Right cardiac atrium (tissue), 5 donors: ENCODE measurements around the gene FUT7. TPM values are rescaled to one million over a fixed set of nuclear protein-coding genes. Genes with fewer than 3 reads are reported as not detected.
A peak's percentile ranks its signal among the peaks of the same experiment; 100 is the strongest.

Source experiments
- ATAC-seq, 2 donors: fragments of 200-7000 bp; cut with Tn5 transposase; one replicate each; pipeline versions ENCODE4 v1.8.0 to v1.9.1; 2020; ENCODE audit warnings: moderate library complexity in 2 of 2, mild to moderate bottlenecking in 1 of 2
- DNase-seq, 3 donors: peaks; one replicate each; pipeline ENCODE4 v3.0.0-alpha.2; 2020
- H3K27ac ChIP-seq: one replicate; pipeline ENCODE4 v1.5.1; 2013; ENCODE audit warnings: mild to moderate bottlenecking, low read length, control low read depth, moderate library complexity
- H3K27me3 ChIP-seq: one replicate; pipeline ENCODE4 v1.6.1; 2013; ENCODE audit not compliant: control insufficient read depth, insufficient read depth
- H3K4me1 ChIP-seq: one replicate; pipeline ENCODE4 v1.6.1; 2013; ENCODE audit warnings: low read length; ENCODE audit not compliant: control insufficient read depth, insufficient read depth
- H3K4me3 ChIP-seq: one replicate; pipeline ENCODE4 v1.5.1; 2013; ENCODE audit warnings: low read length, control low read depth
- H3K9me3 ChIP-seq: one replicate; pipeline ENCODE4 v1.6.1; 2013; ENCODE audit warnings: low read length; ENCODE audit not compliant: control insufficient read depth
- WGBS: extraction: QIAGEN DNeasy Blood & Tissue Kit; methylation state at CpG from one replicate; pipeline ENCODE4 v1.1.7; 2013; 5-methylcytosine and 5-hydroxymethylcytosine counted together
- intact Hi-C, 4 donors: fragments of 100-400 bp; cut with DNase I; formaldehyde crosslinking; loops; one replicate each; pipeline versions ENCODE4 v1.11.0 to v1.14.0; 2022 to 2023
- polyA plus RNA-seq: library from polyadenylated mRNA; stranded (reverse); fragments of 200-250 nt; gene quantifications from one replicate; pipeline ENCODE4 v1.2.3, GENCODE V29; 2013
- total RNA-seq, 4 donors: library from RNA; stranded (reverse); fragmentation: NEBNext Ultra II Directional; extraction: Animal tissue kit (Norgen Biotek cat#: 25700); gene quantifications; one replicate each; pipeline ENCODE4 v1.2.1, GENCODE V29; 2021
- donor health status: healthy with polysubstance abuse.
- donor health status: DM: no; HTN: yes; CAD: no.
- donor health status: DM: no; HTN: no; CAD: no.
- donor health status: DM: no; HTN: yes; CAD: no; lungs with severe emphysema.
- donor health status: DM: yes; HTN: yes; CAD: no.

Gene FUT7
- total and polyA plus RNA-seq, 5 donors: 0.07 to 0.24 (median 0.14) TPM; not detected in 1

DNA sequence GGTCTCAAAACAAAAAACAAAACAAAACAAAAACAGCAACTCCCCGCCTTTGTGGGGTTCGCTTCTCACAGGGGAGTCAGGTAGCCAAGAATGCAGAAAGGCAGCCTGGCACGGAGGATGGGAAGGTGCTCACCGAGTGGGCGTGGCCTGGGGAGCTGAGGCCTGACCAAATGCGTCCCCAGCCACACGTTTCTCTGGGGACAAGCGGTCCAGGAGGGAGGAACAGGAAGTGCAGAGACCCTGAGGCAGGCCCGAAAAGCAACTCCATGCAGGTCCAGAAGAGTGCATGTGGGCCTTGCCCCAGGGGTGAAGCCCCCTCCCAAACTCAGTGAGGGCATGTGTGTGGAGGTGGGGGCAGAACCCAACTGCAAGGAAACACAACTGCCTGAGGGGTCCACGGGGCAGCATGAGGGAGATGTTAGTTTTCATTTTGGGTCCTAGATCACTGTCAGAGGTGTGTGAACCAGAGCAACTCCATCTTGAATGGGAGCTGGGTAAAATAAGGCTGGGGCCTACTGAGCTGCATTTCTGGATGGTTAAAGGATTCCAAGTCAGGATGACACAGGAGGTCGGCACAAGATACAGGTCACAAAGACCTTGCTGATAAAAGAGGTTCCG lies 42.9 kb upstream of the FUT7 start:
- Histone ChIP-seq H3K27me3 (no peaks in the 10 kb centered on the region), H3K27ac (no peak overlapping the region), H3K4me1 (no peaks in the 10 kb centered on the region), H3K9me3 (no peaks in the 10 kb centered on the region), H3K4me3 (no peak overlapping the region)
- intact Hi-C loops: no loop called here
- peak in 2 of 3 donors; percentile 48 to 50 for DNase-seq
- WGBS: 85% methylated on average over 12 of the region's 12 CpGs
- ATAC-seq: no peak

GRCh38 chr9:137073992-137074399 lies 42.1 kb upstream of the FUT7 start:
- H3K9me3 ChIP-seq: no peaks in the 10 kb centered on the region
- H3K27ac ChIP-seq: no peak overlapping the region
- WGBS: 88% methylated on average over 8 of the region's 8 CpGs
- DNase-seq (peak in 1 of 3 donors; percentile 16), ATAC-seq (no peak)
- no peaks in the 10 kb centered on the region for H3K27me3 ChIP-seq
- no peaks in the 10 kb centered on the region for H3K4me1 ChIP-seq
- no peak overlapping the region for H3K4me3 ChIP-seq
- intact Hi-C loops: no loop called here

DNA sequence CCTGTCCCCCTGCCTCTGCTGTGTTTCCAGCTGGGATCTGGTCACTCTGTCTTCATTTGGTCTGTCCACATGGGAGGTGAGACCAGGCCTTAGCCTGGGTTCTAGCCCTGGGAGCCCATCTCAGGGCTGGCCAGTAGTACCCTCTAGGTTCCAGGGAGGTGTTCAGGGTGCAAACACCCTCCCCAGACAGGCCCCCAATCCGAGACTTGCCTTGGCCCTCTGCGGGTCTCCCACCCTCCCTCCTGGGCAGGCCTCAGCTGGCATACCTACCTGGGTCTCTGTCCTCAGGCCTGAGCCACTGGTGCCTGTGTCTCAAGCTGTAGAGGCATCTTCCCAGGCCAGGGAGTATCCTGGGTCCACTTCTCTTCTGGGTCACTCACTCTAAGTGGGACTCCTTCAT lies 39.4 kb upstream of the FUT7 start:
- no peaks in the 10 kb centered on the region for H3K9me3 ChIP-seq
- H3K27me3 ChIP-seq: no peaks in the 10 kb centered on the region
- no peak overlapping the region for H3K4me3 ChIP-seq
- no peak overlapping the region for H3K27ac ChIP-seq
- 93% methylated on average over 2 of the region's 2 CpGs for whole genome bisulfite sequencing
- peak in 1 of 2 donors; percentile 1 for ATAC-seq
- H3K4me1 ChIP-seq: no peaks in the 10 kb centered on the region
- DNase-seq: peak in 2 of 3 donors; percentile 47 to 52
- intact Hi-C loops: no loop called here

GRCh38 chr9:137070906-137071275 lies 39.0 kb upstream of the FUT7 start:
- no peaks in the 10 kb centered on the region for H3K4me1 ChIP-seq
- DNase-seq (peak; percentile 67 to 89 (median 87)), ATAC-seq (peak; percentile 42 to 47)
- no peaks in the 10 kb centered on the region for H3K27me3 ChIP-seq
- peak overlapping the region; percentile 48 for H3K4me3 ChIP-seq
- intact Hi-C loops: no loop called here
- WGBS: 13% methylated on average over 6 of the region's 6 CpGs
- no peaks in the 10 kb centered on the region for H3K9me3 ChIP-seq
- H3K27ac ChIP-seq: peak overlapping the region; percentile 49

DNA sequence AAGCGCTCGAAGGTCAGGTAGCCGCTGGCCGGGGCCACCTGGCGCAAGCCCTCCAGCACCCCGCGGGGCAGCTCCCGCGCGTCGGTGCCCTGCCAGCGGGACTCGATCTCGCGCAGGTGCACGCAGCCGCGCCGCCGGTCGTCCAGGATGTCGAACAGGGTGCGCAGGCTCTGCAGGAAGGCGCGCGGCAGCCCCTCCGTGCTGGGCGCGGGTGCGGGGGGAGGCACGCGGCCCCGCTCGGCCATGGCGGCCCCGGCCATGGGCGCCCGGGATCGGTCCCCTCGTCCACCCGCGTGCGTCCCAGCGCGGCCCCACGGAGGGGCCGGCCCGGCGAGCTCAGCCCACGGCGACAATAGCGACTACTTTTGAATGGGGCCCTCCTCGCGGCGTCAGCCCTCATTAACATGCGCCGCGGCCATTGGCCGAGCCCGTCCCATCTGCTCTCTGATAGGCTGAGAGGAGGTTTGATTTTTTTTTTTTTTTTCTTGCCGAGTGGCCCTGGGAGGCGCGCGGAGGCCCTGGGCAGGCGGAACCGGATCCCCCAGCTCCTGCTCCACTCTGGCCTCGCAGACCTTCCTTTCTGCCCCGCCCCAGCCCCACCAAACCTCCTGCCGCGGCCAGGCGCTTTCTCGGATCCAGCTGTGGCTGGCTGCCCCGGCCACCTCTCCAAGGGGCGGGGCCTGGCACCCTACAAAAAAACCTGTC lies 38.5 kb upstream of the FUT7 start, which contains the start of gene SAPCD2:
SAPCD2 (minus strand) TSS at position 357 of the 705 bp plus-strand sequence; CDS start at position 260, 97 bp downstream.
- ATAC-seq (peak; percentile 92 to 94), DNase-seq (peak; percentile 90 to 96 (median 95))
- Histone ChIP-seq H3K9me3 (no peaks in the 10 kb centered on the region), H3K4me1 (no peaks in the 10 kb centered on the region), H3K4me3 (peak within 1 kb of the TSS; percentile 48), H3K27ac (peak within 1 kb of the TSS; percentile 49), H3K27me3 (no peaks in the 10 kb centered on the region)
- intact Hi-C loops: no loop called here
- WGBS: under 1% methylated on average over 74 of the region's 74 CpGs

GRCh38 chr9:137069508-137070091 lies 37.7 kb upstream of the FUT7 start:
- no peak for ATAC-seq
- Histone ChIP-seq H3K27me3 (no peaks in the 10 kb centered on the region), H3K27ac (no peak overlapping the region), H3K4me1 (no peaks in the 10 kb centered on the region), H3K9me3 (no peaks in the 10 kb centered on the region), H3K4me3 (no peak overlapping the region)
- intact Hi-C loops: loop anchor here in 1 of 4 donors (10.0 kb wide), 1 partner anchor 285 kb away; no protein-coding TSS in a partner anchor
- 7% methylated on average over 52 of the region's 52 CpGs for WGBS
- DNase-seq: peak in 2 of 3 donors; percentile 50 to 61

DNA sequence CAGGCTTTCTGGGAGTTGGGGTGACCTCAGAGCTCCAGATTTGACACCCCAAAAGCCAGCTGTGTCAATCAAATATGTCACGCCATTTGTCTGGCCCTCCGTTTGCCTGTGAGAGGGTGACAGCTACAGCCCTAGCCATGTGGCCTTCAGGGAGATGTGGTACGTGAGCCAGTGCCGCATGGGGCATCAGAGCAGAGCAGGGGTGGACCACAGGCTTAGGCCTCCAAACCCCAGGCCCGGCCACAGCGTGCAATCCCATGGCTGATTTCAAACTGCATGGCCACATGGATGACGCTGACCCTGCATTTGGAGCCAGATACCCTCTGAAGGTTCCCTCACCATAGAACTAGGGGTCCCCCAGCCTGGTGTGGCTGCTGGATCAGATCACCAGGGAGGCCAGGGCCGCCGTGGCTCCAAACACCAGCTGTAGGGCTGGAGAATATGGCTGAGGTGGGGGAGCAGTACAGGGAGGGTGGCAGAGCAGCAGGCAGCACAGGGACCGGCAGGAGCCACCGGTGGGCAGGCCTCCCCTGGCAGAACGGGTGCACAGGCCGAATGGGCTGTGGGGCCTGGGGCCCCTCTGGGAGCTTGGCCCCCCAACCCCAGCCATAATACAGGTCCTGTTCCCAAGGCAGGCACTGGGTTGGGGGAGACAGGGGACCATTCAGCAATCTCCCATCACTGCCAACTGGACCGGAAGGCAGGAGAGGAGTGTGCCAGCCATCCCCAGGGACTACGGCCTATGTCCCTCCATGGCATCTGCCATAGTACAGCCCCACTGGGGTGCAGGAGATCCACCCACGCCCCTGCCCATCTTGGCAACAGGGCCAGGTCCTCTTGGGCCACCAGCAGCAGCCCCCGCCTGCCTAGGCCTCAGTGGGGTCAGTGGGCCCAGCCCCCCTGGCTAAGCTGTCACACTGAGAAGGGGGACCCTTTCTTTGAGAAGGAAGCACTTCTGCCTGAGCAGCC lies 36.9 kb upstream of the FUT7 start:
- intact Hi-C loops: loop anchor here in 1 of 4 donors (10.0 kb wide), 1 partner anchor 284 kb away; no protein-coding TSS in a partner anchor
- H3K9me3 ChIP-seq: no peaks in the 10 kb centered on the region
- DNase-seq (peak in 2 of 3 donors; percentile 29 to 55), ATAC-seq (no peak)
- no peaks in the 10 kb centered on the region for H3K4me1 ChIP-seq
- WGBS: 90% methylated on average over 17 of the region's 17 CpGs
- H3K4me3 ChIP-seq: no peak overlapping the region
- H3K27ac ChIP-seq: no peak overlapping the region
- no peaks in the 10 kb centered on the region for H3K27me3 ChIP-seq

- peak; percentile 75 to 90 (median 89) for DNase-seq
- peak; percentile 15 to 42 for ATAC-seq
- Histone ChIP-seq H3K27me3 (no peaks in the 10 kb centered on the region), H3K4me3 (no peak overlapping the region), H3K9me3 (no peaks in the 10 kb centered on the region), H3K27ac (no peak overlapping the region), H3K4me1 (no peaks in the 10 kb centered on the region)
- intact Hi-C loops: loop anchor here in 1 of 4 donors (10.0 kb wide), 1 partner anchor 283 kb away; no protein-coding TSS in a partner anchor
- 56% methylated on average over 12 of the region's 12 CpGs for WGBS
Observed at GRCh38 chr9:137067860-137068538, 36.1 kb upstream of the FUT7 start.

GRCh38 chr9:137066096-137066861 lies 34.4 kb upstream of the FUT7 start:
- ATAC-seq: no peak
- H3K9me3 ChIP-seq: no peaks in the 10 kb centered on the region
- intact Hi-C loops: loop anchor here in 1 of 4 donors (10.0 kb wide), 1 partner anchor 281 kb away; no protein-coding TSS in a partner anchor
- no peaks in the 10 kb centered on the region for H3K27me3 ChIP-seq
- WGBS: 92% methylated on average over 26 of the region's 26 CpGs
- no peaks in the 10 kb centered on the region for H3K4me1 ChIP-seq
- DNase-seq: peak in 2 of 3 donors; percentile 53 to 65
- H3K27ac ChIP-seq: no peak overlapping the region
- no peak overlapping the region for H3K4me3 ChIP-seq
